ENCODE data around the gene CEMIP.

CEMIP gene

DNA sequence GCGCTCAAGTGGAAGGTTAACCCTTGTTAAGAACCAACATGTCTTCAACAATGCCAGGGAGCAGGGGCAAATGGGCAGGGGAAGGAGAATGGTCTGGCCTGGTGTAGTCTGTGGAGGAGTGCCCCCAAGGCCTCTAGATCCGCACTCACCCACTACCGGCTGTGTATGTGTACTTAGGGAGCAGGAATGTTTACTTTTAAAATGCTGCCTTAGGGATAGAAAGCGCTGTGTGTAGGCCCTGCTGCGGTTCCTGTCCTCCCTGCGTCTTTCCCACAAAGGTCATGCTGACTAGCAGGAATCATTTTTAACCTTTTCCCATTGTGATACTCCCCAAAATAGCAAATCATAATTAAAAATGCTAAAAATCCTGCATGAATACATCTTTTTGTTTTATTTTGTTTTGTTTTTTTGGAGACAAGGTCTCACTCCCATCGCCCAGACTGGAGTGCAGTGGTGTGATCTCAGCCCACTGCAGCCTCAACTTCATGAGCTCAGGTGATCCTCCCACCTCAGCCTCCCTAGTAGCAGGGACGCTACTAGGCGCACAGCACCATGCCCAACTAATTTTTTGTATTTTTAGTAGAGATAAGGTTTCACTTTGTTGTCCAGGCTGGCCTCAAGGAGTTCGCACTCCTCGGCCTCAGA lies 35.9 kb upstream of the CEMIP start:
- no peaks in the 10 kb centered on the region for H3K36me3 ChIP-seq (ENCODE audit: control insufficient read depth in 2 of 2, insufficient read depth in 2 of 2, low read length in 2 of 2)
- H3K4me1 ChIP-seq (ENCODE audit: control insufficient read depth, insufficient read depth, low read length), result no peaks in the 10 kb centered on the region
- no peaks in the 10 kb centered on the region for H3K27me3 ChIP-seq (ENCODE audit: control insufficient read depth in 1 of 2, insufficient read depth in 2 of 2, low read length in 2 of 2)
- H3K9ac ChIP-seq (ENCODE audit: low read length in 2 of 2), result no peak overlapping the region
- H3K9me3 ChIP-seq (ENCODE audit: control insufficient read depth in 2 of 2, low read length in 2 of 2), result no peaks in the 10 kb centered on the region
- no peak overlapping the region for H3K4me3 ChIP-seq (ENCODE audit: low read length in 2 of 2)
- no peak overlapping the region for H3K27ac ChIP-seq (ENCODE audit: low read length)

DNA sequence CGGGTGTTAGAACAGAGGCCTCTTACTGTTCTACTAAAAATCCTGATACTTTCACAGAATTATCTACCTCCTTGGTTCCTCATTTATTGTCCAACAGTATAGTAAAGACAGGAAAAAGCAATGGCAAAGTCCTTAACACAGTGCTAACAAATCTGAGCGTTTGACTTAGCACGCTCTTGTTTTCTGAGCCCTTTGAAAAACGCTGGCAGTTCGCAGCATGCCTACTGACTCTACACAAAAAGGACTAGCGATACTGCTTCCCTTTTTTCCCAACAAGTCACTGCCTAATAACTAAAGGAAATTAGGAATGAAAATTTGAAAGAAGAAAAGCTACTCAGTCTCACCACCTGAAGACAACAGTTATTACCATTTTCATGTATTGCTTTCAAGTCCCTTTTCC lies 34.8 kb upstream of the CEMIP start:
- Histone ChIP-seq H3K27me3 (ENCODE audit: control insufficient read depth in 1 of 2, insufficient read depth in 2 of 2, low read length in 2 of 2) (no peaks in the 10 kb centered on the region), H3K4me1 (ENCODE audit: control insufficient read depth, insufficient read depth, low read length) (no peaks in the 10 kb centered on the region), H3K4me3 (ENCODE audit: low read length in 2 of 2) (no peak overlapping the region), H3K9ac (ENCODE audit: low read length in 2 of 2) (no peak overlapping the region), H3K9me3 (ENCODE audit: control insufficient read depth in 2 of 2, low read length in 2 of 2) (no peaks in the 10 kb centered on the region), H3K36me3 (ENCODE audit: control insufficient read depth in 2 of 2, insufficient read depth in 2 of 2, low read length in 2 of 2) (peaks cover 0 to under 1% of the 10 kb centered on the region in 2 donors), H3K27ac (ENCODE audit: low read length) (no peak overlapping the region)

DNA sequence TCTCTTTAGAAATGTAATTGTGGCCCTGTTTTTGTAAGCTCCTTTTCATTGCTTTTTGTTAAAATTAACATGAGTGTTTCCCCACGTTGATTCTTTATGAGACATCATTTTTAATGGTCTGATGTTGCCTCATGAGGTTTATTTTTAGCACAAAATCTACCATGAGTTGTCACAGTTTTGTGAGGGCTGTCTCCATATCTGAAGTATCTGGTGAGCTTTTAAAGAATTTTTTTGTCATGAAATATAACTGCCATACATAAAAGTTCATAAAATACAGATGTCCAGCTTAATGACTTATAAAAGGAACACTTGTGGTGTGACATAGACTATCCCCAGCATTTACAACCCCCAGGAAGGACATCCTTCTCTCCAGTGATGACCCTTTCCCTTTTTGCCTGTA lies 34.3 kb upstream of the CEMIP start:
- H3K9me3 ChIP-seq (ENCODE audit: control insufficient read depth in 2 of 2, low read length in 2 of 2), result no peaks in the 10 kb centered on the region
- no peak overlapping the region for H3K27ac ChIP-seq (ENCODE audit: low read length)
- no peak overlapping the region for H3K9ac ChIP-seq (ENCODE audit: low read length in 2 of 2)
- H3K36me3 ChIP-seq (ENCODE audit: control insufficient read depth in 2 of 2, insufficient read depth in 2 of 2, low read length in 2 of 2), result peaks cover 0 to 3% of the 10 kb centered on the region in 2 donors
- no peaks in the 10 kb centered on the region for H3K27me3 ChIP-seq (ENCODE audit: control insufficient read depth in 1 of 2, insufficient read depth in 2 of 2, low read length in 2 of 2)
- no peaks in the 10 kb centered on the region for H3K4me1 ChIP-seq (ENCODE audit: control insufficient read depth, insufficient read depth, low read length)
- no peak overlapping the region for H3K4me3 ChIP-seq (ENCODE audit: low read length in 2 of 2)

GRCh38 chr15:80745888-80746287 lies 33.3 kb upstream of the CEMIP start:
- Histone ChIP-seq H3K27me3 (ENCODE audit: control insufficient read depth in 1 of 2, insufficient read depth in 2 of 2, low read length in 2 of 2) (no peaks in the 10 kb centered on the region), H3K36me3 (ENCODE audit: control insufficient read depth in 2 of 2, insufficient read depth in 2 of 2, low read length in 2 of 2) (peaks cover 3 to 5% of the 10 kb centered on the region in 2 donors), H3K4me1 (ENCODE audit: control insufficient read depth, insufficient read depth, low read length) (no peaks in the 10 kb centered on the region), H3K9ac (ENCODE audit: low read length in 2 of 2) (no peak overlapping the region), H3K4me3 (ENCODE audit: low read length in 2 of 2) (no peak overlapping the region), H3K9me3 (ENCODE audit: control insufficient read depth in 2 of 2, low read length in 2 of 2) (no peaks in the 10 kb centered on the region), H3K27ac (ENCODE audit: low read length) (no peak overlapping the region)

DNA sequence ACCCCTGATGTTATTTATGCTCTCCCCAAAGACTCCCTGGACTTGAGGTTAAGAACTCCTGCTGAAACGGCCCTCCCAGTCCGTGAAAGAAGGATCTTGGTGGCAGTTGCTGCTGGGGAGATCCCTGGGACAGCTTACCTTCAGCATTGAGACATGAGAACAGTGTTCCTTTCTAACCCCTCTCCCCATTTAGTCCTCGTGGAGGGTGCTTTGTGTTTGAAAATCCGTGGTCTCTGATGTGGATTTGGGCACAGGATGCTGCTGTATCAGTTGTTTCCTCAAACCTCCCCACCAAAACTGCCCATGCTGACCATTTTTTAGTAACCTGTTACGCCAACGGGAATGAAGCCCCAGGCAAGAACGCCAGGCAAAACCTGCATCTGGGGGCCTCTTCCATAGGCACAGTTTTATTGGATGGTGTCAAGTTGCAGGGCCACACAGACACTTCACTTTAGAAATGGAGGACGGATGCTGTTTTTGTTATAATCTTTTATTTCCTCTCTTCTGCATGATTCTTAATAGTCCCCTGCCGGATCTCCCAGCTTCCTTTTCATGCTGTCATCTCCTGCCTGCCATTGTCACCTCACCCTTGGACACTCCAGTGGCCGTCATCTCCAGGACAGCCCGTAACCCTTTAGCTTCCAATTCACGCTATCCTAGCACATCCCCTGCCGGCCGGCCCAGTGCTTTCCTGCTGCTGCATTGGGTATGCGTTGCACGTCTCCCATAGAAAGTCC lies 31.7 kb upstream of the CEMIP start:
- no peak overlapping the region for H3K4me3 ChIP-seq (ENCODE audit: low read length in 2 of 2)
- H3K9me3 ChIP-seq (ENCODE audit: control insufficient read depth in 2 of 2, low read length in 2 of 2), result no peaks in the 10 kb centered on the region
- no peaks in the 10 kb centered on the region for H3K4me1 ChIP-seq (ENCODE audit: control insufficient read depth, insufficient read depth, low read length)
- H3K27ac ChIP-seq (ENCODE audit: low read length), result no peak overlapping the region
- H3K27me3 ChIP-seq (ENCODE audit: control insufficient read depth in 1 of 2, insufficient read depth in 2 of 2, low read length in 2 of 2), result no peaks in the 10 kb centered on the region
- peaks cover 3 to 8% of the 10 kb centered on the region in 2 donors for H3K36me3 ChIP-seq (ENCODE audit: control insufficient read depth in 2 of 2, insufficient read depth in 2 of 2, low read length in 2 of 2)
- H3K9ac ChIP-seq (ENCODE audit: low read length in 2 of 2), result no peak overlapping the region

- Histone ChIP-seq H3K9ac (ENCODE audit: low read length in 2 of 2) (no peak overlapping the region), H3K27ac (ENCODE audit: low read length) (no peak overlapping the region), H3K36me3 (ENCODE audit: control insufficient read depth in 2 of 2, insufficient read depth in 2 of 2, low read length in 2 of 2) (peaks cover 5 to 11% of the 10 kb centered on the region in 2 donors), H3K4me1 (ENCODE audit: control insufficient read depth, insufficient read depth, low read length) (no peaks in the 10 kb centered on the region), H3K4me3 (ENCODE audit: low read length in 2 of 2) (no peak overlapping the region), H3K9me3 (ENCODE audit: control insufficient read depth in 2 of 2, low read length in 2 of 2) (no peaks in the 10 kb centered on the region), H3K27me3 (ENCODE audit: control insufficient read depth in 1 of 2, insufficient read depth in 2 of 2, low read length in 2 of 2) (no peaks in the 10 kb centered on the region)
These were observed 29.6 kb upstream of the CEMIP start for GRCh38 chr15:80749589-80749988.

- H3K4me1 ChIP-seq (ENCODE audit: control insufficient read depth, insufficient read depth, low read length), result no peaks in the 10 kb centered on the region
- peaks cover 5 to 11% of the 10 kb centered on the region in 2 donors for H3K36me3 ChIP-seq (ENCODE audit: control insufficient read depth in 2 of 2, insufficient read depth in 2 of 2, low read length in 2 of 2)
- no peak overlapping the region for H3K9ac ChIP-seq (ENCODE audit: low read length in 2 of 2)
- H3K9me3 ChIP-seq (ENCODE audit: control insufficient read depth in 2 of 2, low read length in 2 of 2), result no peaks in the 10 kb centered on the region
- H3K4me3 ChIP-seq (ENCODE audit: low read length in 2 of 2), result no peak overlapping the region
- no peak overlapping the region for H3K27ac ChIP-seq (ENCODE audit: low read length)
- H3K27me3 ChIP-seq (ENCODE audit: control insufficient read depth in 1 of 2, insufficient read depth in 2 of 2, low read length in 2 of 2), result no peaks in the 10 kb centered on the region
These were observed 28.6 kb upstream of the CEMIP start for GRCh38 chr15:80750575-80750974.

DNA sequence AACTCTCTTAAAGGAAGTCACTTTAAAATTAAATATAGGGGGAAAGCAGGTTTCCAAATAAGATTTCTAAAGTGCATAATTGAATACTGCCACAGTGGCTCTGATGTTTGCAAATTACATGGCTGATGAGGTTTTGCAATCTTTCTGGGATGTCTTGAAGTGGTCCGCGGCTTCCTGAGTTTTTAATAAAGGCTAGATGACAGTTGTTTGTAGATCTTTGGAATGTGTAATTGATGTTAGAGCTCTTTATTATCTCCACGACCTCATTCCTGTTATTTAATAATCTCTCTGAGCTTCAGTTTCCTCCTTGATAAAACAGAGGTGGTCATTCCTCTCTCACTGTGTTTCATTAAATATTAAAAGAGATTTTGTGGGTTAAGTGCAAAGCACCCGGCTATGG lies 27.0 kb upstream of the CEMIP start:
- Histone ChIP-seq H3K9ac (ENCODE audit: low read length in 2 of 2) (no peak overlapping the region), H3K36me3 (ENCODE audit: control insufficient read depth in 2 of 2, insufficient read depth in 2 of 2, low read length in 2 of 2) (peaks cover 5 to 11% of the 10 kb centered on the region in 2 donors), H3K4me1 (ENCODE audit: control insufficient read depth, insufficient read depth, low read length) (no peaks in the 10 kb centered on the region), H3K4me3 (ENCODE audit: low read length in 2 of 2) (no peak overlapping the region), H3K27ac (ENCODE audit: low read length) (no peak overlapping the region), H3K9me3 (ENCODE audit: control insufficient read depth in 2 of 2, low read length in 2 of 2) (no peaks in the 10 kb centered on the region), H3K27me3 (ENCODE audit: control insufficient read depth in 1 of 2, insufficient read depth in 2 of 2, low read length in 2 of 2) (no peaks in the 10 kb centered on the region)

DNA sequence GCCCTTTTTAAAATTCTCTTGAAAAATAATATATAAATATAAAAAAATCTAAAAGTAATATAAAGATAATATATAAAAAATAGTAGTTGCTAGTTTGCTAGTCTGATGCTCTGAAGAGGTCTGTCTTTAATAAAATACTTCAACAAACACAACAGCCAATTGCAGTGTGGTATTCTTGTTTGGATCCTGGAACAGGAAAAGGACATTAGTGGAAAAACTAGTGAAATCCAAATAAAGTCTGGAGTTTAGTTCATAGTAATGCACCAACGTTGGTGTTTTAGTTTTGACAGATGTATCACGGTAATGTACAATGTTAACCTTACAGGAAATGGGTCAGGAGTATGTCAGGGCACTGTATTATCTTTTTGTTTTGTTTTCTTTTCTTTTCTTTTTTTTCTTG lies 26.0 kb upstream of the CEMIP start:
- no peak overlapping the region for H3K4me3 ChIP-seq (ENCODE audit: low read length in 2 of 2)
- no peak overlapping the region for H3K9ac ChIP-seq (ENCODE audit: low read length in 2 of 2)
- H3K4me1 ChIP-seq (ENCODE audit: control insufficient read depth, insufficient read depth, low read length), result no peaks in the 10 kb centered on the region
- H3K27ac ChIP-seq (ENCODE audit: low read length), result no peak overlapping the region
- no peaks in the 10 kb centered on the region for H3K9me3 ChIP-seq (ENCODE audit: control insufficient read depth in 2 of 2, low read length in 2 of 2)
- peaks cover 5 to 11% of the 10 kb centered on the region in 2 donors for H3K36me3 ChIP-seq (ENCODE audit: control insufficient read depth in 2 of 2, insufficient read depth in 2 of 2, low read length in 2 of 2)
- H3K27me3 ChIP-seq (ENCODE audit: control insufficient read depth in 1 of 2, insufficient read depth in 2 of 2, low read length in 2 of 2), result no peaks in the 10 kb centered on the region

GRCh38 chr15:80754014-80754413 lies 25.2 kb upstream of the CEMIP start:
- Histone ChIP-seq H3K27ac (ENCODE audit: low read length) (no peak overlapping the region), H3K9me3 (ENCODE audit: control insufficient read depth in 2 of 2, low read length in 2 of 2) (no peaks in the 10 kb centered on the region), H3K27me3 (ENCODE audit: control insufficient read depth in 1 of 2, insufficient read depth in 2 of 2, low read length in 2 of 2) (no peaks in the 10 kb centered on the region), H3K4me1 (ENCODE audit: control insufficient read depth, insufficient read depth, low read length) (no peaks in the 10 kb centered on the region), H3K9ac (ENCODE audit: low read length in 2 of 2) (no peak overlapping the region), H3K36me3 (ENCODE audit: control insufficient read depth in 2 of 2, insufficient read depth in 2 of 2, low read length in 2 of 2) (peaks cover 5 to 11% of the 10 kb centered on the region in 2 donors), H3K4me3 (ENCODE audit: low read length in 2 of 2) (no peak overlapping the region)

- peaks cover 2 to 6% of the 10 kb centered on the region in 2 donors for H3K36me3 ChIP-seq (ENCODE audit: control insufficient read depth in 2 of 2, insufficient read depth in 2 of 2, low read length in 2 of 2)
- no peaks in the 10 kb centered on the region for H3K27me3 ChIP-seq (ENCODE audit: control insufficient read depth in 1 of 2, insufficient read depth in 2 of 2, low read length in 2 of 2)
- H3K4me3 ChIP-seq (ENCODE audit: low read length in 2 of 2), result no peak overlapping the region
- no peaks in the 10 kb centered on the region for H3K9me3 ChIP-seq (ENCODE audit: control insufficient read depth in 2 of 2, low read length in 2 of 2)
- H3K27ac ChIP-seq (ENCODE audit: low read length), result no peak overlapping the region
- H3K4me1 ChIP-seq (ENCODE audit: control insufficient read depth, insufficient read depth, low read length), result no peaks in the 10 kb centered on the region
- H3K9ac ChIP-seq (ENCODE audit: low read length in 2 of 2), result no peak overlapping the region
These were observed 23.3 kb upstream of the CEMIP start for GRCh38 chr15:80755885-80756284.

Measured in stomach smooth muscle (tissue), 2 donors.